GM12801 (cell line): ENCODE measurements around the gene RPH3AL.

ENCODE experiments used
- TF ChIP-seq, protein P1 (sequence below): IDR thresholded peaks from one replicate; pipeline ENCODE4 v1.5.1; 2011; ENCODE audit warnings: control low read depth; ENCODE audit not compliant: insufficient read length; ENCODE audit errors: extremely low read depth

The RPH3AL gene

DNA sequence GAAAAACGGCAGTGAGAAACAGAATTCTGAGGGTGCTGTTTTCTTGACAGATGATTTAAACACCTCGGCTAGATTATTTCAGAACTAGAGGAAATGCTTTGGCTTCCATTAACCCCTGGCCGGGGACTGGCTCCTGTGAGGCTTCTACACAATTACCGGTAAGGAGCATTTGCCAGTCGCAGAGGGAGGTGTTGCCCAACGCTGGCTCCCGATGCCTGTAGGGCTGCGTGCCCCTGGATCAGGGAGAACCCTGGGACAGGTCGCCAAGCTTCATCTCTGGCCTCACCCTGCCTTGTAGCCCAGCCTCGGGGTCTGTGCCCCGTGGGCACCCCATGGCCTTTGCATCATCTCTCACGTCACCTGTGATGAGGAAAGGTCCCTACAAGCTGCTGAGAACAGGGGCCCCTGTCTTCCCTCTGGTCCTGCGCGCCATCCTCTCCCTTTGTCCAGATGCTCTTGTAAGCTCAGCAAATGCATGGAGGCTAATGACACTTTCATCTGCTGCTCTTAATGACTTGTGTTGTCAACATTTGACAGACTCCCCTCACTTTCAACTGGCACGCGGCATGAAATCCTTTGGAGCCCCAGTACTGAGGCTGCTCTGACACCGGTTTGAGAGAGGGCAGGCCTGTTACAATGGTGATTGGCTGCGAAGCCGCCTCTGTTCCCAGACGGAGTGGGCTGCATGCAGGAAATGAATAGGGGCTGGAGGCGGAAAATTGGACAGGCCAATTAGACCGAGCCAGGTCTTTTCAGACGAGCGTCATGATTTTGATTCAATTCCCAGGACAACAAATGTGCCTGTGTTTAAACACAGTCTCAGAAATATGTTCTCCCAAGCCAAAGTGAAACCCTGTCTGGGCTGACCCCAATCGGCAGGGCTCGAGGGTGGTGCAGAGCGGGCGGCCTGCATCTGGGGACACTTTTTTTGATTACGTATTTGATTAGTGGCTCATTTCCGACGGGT, 85.6 kb downstream of the RPH3AL start:
- TF ChIP-seq, protein P1, sequence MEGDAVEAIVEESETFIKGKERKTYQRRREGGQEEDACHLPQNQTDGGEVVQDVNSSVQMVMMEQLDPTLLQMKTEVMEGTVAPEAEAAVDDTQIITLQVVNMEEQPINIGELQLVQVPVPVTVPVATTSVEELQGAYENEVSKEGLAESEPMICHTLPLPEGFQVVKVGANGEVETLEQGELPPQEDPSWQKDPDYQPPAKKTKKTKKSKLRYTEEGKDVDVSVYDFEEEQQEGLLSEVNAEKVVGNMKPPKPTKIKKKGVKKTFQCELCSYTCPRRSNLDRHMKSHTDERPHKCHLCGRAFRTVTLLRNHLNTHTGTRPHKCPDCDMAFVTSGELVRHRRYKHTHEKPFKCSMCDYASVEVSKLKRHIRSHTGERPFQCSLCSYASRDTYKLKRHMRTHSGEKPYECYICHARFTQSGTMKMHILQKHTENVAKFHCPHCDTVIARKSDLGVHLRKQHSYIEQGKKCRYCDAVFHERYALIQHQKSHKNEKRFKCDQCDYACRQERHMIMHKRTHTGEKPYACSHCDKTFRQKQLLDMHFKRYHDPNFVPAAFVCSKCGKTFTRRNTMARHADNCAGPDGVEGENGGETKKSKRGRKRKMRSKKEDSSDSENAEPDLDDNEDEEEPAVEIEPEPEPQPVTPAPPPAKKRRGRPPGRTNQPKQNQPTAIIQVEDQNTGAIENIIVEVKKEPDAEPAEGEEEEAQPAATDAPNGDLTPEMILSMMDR = no peak

DNA sequence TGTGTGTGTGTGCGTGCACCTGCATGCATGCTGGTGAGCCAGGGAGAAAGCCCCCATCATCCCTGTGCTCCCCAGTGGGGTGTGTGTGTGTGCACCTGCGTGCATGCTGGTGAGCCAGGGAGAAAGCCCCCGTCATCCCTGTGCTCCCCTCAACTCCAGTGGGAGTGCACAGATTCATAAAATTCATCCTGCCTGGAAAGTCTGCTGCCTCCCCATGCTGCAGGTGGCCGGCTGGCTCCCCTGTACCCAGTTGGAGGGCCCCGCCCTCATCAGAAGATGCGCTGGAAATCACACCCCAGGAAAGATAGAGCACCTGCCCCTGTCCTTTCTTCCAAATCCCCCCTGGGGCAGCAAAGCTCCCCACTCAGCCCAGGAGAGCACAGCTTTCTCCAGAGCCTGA, 86.4 kb downstream of the RPH3AL start:
- TF ChIP-seq, protein P1 = no peak

DNA sequence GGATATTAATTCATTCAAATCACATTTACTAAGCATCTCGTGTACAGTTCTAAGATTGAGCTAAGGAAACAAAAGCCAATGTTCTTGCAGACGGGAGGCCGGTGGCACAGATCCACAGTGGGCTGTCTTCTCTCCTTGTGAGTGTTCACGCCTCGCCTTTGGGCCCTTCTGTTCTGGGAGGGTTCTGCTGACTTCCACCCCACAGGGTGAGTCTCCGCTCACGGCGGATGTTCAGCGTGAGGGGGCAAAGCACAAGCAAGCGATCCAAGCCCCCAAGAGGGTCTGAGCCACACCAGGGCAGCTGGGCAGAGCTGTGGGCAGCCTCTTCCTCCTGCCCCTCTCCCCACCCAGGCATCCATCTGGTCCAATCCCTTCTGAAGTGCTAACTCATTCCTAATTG, 86.9 kb downstream of the RPH3AL start:
- TF ChIP-seq, protein P1 = no peak

DNA sequence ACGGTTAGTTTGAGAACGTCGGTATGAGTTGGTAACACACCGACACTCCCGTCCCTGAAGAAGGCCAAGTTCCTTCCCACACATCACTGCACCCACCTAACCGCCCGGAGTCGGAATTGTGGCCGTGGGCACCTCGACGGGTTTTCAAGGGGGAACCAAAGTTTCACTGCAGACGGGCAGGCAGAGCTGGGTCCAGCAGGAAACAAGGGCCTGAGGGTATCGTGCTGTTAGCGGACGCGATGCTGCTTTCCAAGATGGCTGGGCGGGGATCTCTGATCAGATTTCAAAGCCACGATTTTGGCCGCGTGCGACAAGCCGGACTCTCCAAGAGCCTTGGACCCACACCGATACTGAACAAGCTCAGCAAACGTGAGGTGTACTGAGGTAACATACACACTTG, 88.8 kb downstream of the RPH3AL start:
- TF ChIP-seq, protein P1 = no peak

DNA sequence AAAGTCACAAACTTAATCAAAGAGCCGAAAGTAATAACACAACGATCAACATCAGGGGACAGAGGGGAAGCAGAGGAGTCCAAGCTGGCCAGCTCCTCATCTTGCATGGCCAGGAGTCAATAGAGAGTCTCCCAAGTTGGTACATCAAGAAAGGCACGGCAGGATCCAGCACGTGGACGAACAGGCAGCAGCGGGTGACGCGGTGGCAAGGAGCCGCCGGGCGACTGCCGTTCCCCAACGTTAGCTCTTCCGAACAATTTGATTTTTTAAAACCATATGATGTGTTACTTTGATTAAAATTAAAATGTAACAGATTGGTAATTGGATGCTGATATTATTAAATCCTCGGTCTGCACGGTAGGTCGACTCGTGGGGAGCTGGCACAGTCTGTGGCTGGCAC, 89.3 kb downstream of the RPH3AL start:
- TF ChIP-seq, protein P1 = no peak

GRCh38 chr17:261635-262034, 91.0 kb downstream of the RPH3AL start:
- TF ChIP-seq, protein P1 = no peak

DNA sequence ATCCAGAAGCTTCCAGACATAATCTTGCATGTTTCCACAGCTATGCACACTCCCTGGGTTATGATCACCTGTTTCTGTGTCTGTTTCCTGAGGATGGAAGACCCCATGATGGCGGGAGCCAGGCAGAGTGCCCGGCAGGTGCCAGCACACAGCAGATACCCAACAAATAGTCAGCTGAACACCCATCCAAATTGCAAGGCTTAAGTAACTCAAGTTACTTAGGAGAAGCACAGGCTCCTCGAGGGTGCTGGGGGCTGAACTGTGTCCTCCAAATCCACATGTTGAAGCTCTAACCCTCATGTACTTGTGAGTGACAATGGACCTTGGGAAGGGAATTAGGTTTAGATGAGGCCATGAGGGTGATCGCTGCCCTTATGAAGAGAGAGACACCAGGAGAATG, 91.7 kb downstream of the RPH3AL start:
- TF ChIP-seq, protein P1 = no peak
